Mesendoderm (in vitro differentiated cells): ENCODE data around the gene HERC3.

Source experiments
- DNase-seq: peaks from one replicate; pipeline ENCODE4 v3.0.0; 2013
- H2AK5ac ChIP-seq: 2 replicates; pipeline ENCODE4 v1.6.1; 2013; ENCODE audit warnings: low read length, inconsistent platforms
- H2BK120ac ChIP-seq: 2 replicates; pipeline ENCODE4 v1.6.1; 2013; ENCODE audit warnings: low read depth, mild to moderate bottlenecking, low read length, moderate library complexity, mixed read lengths
- H2BK15ac ChIP-seq: replicated peaks from 2 replicates; pipeline ENCODE4 v1.6.1; 2013; ENCODE audit warnings: low read depth, mild to moderate bottlenecking, moderate library complexity
- H2BK5ac ChIP-seq: 2 replicates; pipeline ENCODE4 v1.6.1; 2013; ENCODE audit warnings: low read length, inconsistent platforms
- H3K18ac ChIP-seq: 2 replicates; pipeline ENCODE4 v1.6.1; 2013; ENCODE audit warnings: mild to moderate bottlenecking, low read length, mixed read lengths
- H3K23ac ChIP-seq: one replicate; pipeline ENCODE4 v1.6.1; 2013; ENCODE audit warnings: low read length
- H3K27ac ChIP-seq: 2 replicates; pipeline ENCODE4 v1.5.1; 2013; ENCODE audit warnings: low read depth, mild to moderate bottlenecking, inconsistent platforms, low read length, moderate library complexity
- H3K27me3 ChIP-seq: 2 replicates; pipeline ENCODE4 v1.6.1; 2013; ENCODE audit warnings: low read length, control low read depth, mild to moderate bottlenecking, inconsistent platforms; ENCODE audit not compliant: insufficient read depth, poor library complexity
- H3K36me3 ChIP-seq: 2 replicates; pipeline ENCODE4 v1.6.1; 2013; ENCODE audit warnings: low read length, inconsistent platforms; ENCODE audit not compliant: control insufficient read depth, insufficient read depth
- H3K4ac ChIP-seq: one replicate; pipeline ENCODE4 v1.6.1; 2013; ENCODE audit warnings: low read depth, mild to moderate bottlenecking, low read length, moderate library complexity
- H3K4me1 ChIP-seq: 2 replicates; pipeline ENCODE4 v1.6.1; 2013; ENCODE audit warnings: low read depth, low read length, inconsistent platforms; ENCODE audit not compliant: control insufficient read depth
- H3K4me2 ChIP-seq: 2 replicates; pipeline ENCODE4 v1.6.1; 2013; ENCODE audit warnings: low read length
- H3K4me3 ChIP-seq: 2 replicates; pipeline ENCODE4 v1.5.1; 2013; ENCODE audit warnings: mild to moderate bottlenecking, low read length
- H3K56ac ChIP-seq: one replicate; pipeline ENCODE4 v1.6.1; 2013; ENCODE audit warnings: low read length
- H3K79me1 ChIP-seq: 2 replicates; pipeline ENCODE4 v1.6.1; 2013; ENCODE audit warnings: low read length, inconsistent platforms
- H3K79me2 ChIP-seq: 2 replicates; pipeline ENCODE4 v1.6.1; 2013; ENCODE audit warnings: mild to moderate bottlenecking, low read length; ENCODE audit not compliant: control insufficient read depth, insufficient read depth
- H3K9ac ChIP-seq: 2 replicates; pipeline ENCODE4 v1.6.1; 2013; ENCODE audit warnings: low read length, inconsistent platforms
- H4K5ac ChIP-seq: one replicate; pipeline ENCODE4 v1.6.1; 2013; ENCODE audit warnings: low read length
- H4K8ac ChIP-seq: one replicate; pipeline ENCODE4 v1.6.1; 2013; ENCODE audit warnings: low read depth, mild to moderate bottlenecking, control low read depth, low read length, moderate library complexity
- WGBS: extraction: QIAGEN DNeasy Blood & Tissue Kit; methylation state at CpG from one replicate; pipeline ENCODE4 v1.1.7; 2013; ENCODE audit warnings: low lambda C conversion rate, missing lambda C conversion rate; ENCODE audit not compliant: insufficient coverage; ENCODE audit errors: extremely low coverage; 5-methylcytosine and 5-hydroxymethylcytosine counted together

HERC3 gene

DNA sequence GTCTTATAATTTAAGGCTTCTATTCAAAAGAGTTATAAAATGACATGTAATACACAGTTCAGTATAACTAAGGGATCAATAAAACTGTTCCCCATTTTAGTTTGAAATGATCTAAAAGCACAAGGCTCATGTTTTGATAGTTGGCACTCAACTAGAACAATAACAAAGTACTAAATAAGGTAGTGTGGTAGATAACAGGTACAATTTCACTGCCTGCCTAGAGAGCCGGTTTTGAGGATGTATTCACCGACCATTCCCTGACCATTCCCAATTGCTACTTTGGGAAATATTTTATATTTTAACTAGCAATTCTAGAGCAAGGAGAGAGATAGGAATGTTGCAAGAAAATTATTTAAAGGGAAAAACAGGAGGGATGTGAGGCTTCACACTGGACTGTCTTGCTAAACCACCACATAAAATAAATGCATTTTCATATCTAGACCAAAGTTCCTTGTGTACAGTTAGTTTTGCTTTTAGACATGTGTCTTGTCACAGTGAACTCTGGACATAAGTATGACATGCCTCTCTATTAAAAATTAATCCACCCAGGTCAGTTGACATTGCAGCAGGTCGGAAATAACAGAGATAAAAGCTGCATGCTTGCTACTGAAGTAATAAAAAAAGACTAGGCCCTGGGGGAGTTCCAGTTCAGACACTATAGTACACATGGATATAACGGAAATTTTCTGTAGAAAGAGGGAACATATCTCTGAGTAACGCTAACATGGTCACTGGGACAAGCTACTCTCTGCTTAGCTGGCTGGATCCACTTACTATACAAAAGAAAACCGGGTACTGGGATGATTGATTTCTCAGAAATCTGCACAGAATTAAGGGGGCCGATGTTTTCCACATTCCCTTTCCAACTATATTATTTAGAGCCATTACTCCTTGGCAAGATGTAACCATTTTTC is 161.6 kb downstream of the HERC3 start:
- Histone ChIP-seq H3K79me2 (no peaks in the 10 kb centered on the region), H3K9ac (no peak overlapping the region), H3K4me2 (no peak overlapping the region), H3K79me1 (no peaks in the 10 kb centered on the region), H3K27ac (no peak overlapping the region), H3K36me3 (peaks cover 6% of the 10 kb centered on the region), H3K56ac (no peak overlapping the region), H4K8ac (no peak overlapping the region), H3K23ac (no peak overlapping the region), H2BK15ac (no peak overlapping the region), H3K18ac (no peak overlapping the region), H3K4me3 (no peak overlapping the region), H3K27me3 (no peaks in the 10 kb centered on the region), H2BK120ac (no peak overlapping the region), H2AK5ac (no peak overlapping the region), H4K5ac (no peak overlapping the region), H3K4ac (no peak overlapping the region), H2BK5ac (no peak overlapping the region), H3K4me1 (no peaks in the 10 kb centered on the region)
- WGBS, result no CpG with 5 or more reads among the region's 7 CpGs
- DNase-seq, result no peak

DNA sequence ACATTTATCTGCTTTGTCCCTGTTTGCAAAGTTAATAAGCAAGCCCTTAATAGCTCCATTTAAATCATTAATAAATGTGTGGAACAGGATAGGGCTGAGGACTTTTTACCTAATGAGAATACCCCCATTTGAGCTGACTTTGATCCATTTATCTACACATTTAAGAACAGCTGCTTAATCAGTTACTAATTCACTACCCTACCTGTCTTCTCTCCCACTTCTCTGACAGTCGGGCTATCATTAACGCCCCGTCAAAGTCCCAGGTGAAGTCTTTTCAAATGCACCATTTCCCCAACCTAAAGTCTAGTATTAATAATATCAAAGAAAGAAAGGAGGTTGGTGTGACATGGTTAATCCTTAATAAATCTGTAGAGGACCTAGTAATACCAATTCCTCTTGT is 162.5 kb downstream of the HERC3 start:
- Histone ChIP-seq H3K4me2 (no peak overlapping the region), H3K79me2 (no peaks in the 10 kb centered on the region), H4K8ac (no peak overlapping the region), H3K4me1 (no peaks in the 10 kb centered on the region), H3K9ac (no peak overlapping the region), H3K56ac (no peak overlapping the region), H3K23ac (no peak overlapping the region), H3K36me3 (peaks cover 2% of the 10 kb centered on the region), H4K5ac (no peak overlapping the region), H3K79me1 (no peaks in the 10 kb centered on the region), H2BK120ac (no peak overlapping the region), H3K18ac (no peak overlapping the region), H2AK5ac (no peak overlapping the region), H3K4me3 (no peak overlapping the region), H2BK15ac (no peak overlapping the region), H3K27ac (no peak overlapping the region), H3K4ac (no peak overlapping the region), H2BK5ac (no peak overlapping the region), H3K27me3 (no peaks in the 10 kb centered on the region)
- DNase-seq, result no peak
- WGBS, result no CpG with 5 or more reads among the region's 3 CpGs

GRCh38 chr4:88755454-88755853 is 163.2 kb downstream of the HERC3 start:
- H2AK5ac ChIP-seq, result no peak overlapping the region
- WGBS, result no CpG with 5 or more reads among the region's 1 CpG
- H3K4me1 ChIP-seq, result no peaks in the 10 kb centered on the region
- no peak overlapping the region for H3K4ac ChIP-seq
- no peak overlapping the region for H3K56ac ChIP-seq
- H3K27me3 ChIP-seq, result no peaks in the 10 kb centered on the region
- no peaks in the 10 kb centered on the region for H3K79me2 ChIP-seq
- H3K27ac ChIP-seq, result no peak overlapping the region
- DNase-seq, result no peak
- H3K23ac ChIP-seq, result no peak overlapping the region
- no peaks in the 10 kb centered on the region for H3K36me3 ChIP-seq
- no peak overlapping the region for H3K9ac ChIP-seq
- no peak overlapping the region for H3K4me2 ChIP-seq
- H4K5ac ChIP-seq, result no peak overlapping the region
- H2BK120ac ChIP-seq, result no peak overlapping the region
- H3K4me3 ChIP-seq, result no peak overlapping the region
- H3K79me1 ChIP-seq, result no peaks in the 10 kb centered on the region
- H4K8ac ChIP-seq, result no peak overlapping the region
- no peak overlapping the region for H2BK5ac ChIP-seq
- no peak overlapping the region for H2BK15ac ChIP-seq
- H3K18ac ChIP-seq, result no peak overlapping the region

- no peak overlapping the region for H3K56ac ChIP-seq
- DNase-seq, result no peak
- H3K9ac ChIP-seq, result no peak overlapping the region
- no CpG with 5 or more reads among the region's 5 CpGs for WGBS
- no peak overlapping the region for H4K5ac ChIP-seq
- H3K4ac ChIP-seq, result no peak overlapping the region
- no peaks in the 10 kb centered on the region for H3K36me3 ChIP-seq
- no peak overlapping the region for H3K4me3 ChIP-seq
- H2BK5ac ChIP-seq, result no peak overlapping the region
- no peaks in the 10 kb centered on the region for H3K27me3 ChIP-seq
- no peaks in the 10 kb centered on the region for H3K79me1 ChIP-seq
- H3K79me2 ChIP-seq, result no peaks in the 10 kb centered on the region
- H3K4me1 ChIP-seq, result no peaks in the 10 kb centered on the region
- H3K27ac ChIP-seq, result no peak overlapping the region
- no peak overlapping the region for H4K8ac ChIP-seq
- no peak overlapping the region for H2AK5ac ChIP-seq
- no peak overlapping the region for H3K18ac ChIP-seq
- no peak overlapping the region for H3K4me2 ChIP-seq
- H3K23ac ChIP-seq, result no peak overlapping the region
- no peak overlapping the region for H2BK15ac ChIP-seq
- H2BK120ac ChIP-seq, result no peak overlapping the region
Observed at GRCh38 chr4:88756149-88756548, 163.9 kb downstream of the HERC3 start.

DNA sequence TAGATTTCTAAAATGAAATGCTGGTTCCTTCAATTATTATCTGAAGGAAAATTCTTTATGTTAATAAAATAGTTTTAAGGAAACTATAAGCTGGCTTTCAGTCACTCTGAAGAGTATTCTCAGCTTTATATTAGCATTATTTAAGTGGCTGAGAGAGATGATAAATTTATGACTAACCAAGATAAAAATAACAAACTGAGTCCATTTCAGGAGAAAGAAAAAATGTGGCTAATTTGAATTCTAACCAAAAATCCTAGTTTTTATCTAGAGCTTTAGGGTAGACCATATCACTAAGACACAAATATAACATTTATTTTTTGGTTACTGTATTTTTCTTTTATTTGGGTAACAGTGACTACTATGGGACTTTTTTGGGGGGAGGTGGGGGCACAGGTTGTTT is 164.8 kb downstream of the HERC3 start:
- Histone ChIP-seq H3K4me1 (no peaks in the 10 kb centered on the region), H3K79me2 (no peaks in the 10 kb centered on the region), H2BK5ac (no peak overlapping the region), H2BK15ac (no peak overlapping the region), H4K5ac (no peak overlapping the region), H3K27ac (no peak overlapping the region), H3K4ac (no peak overlapping the region), H3K18ac (no peak overlapping the region), H3K36me3 (no peaks in the 10 kb centered on the region), H3K4me2 (no peak overlapping the region), H3K23ac (no peak overlapping the region), H3K56ac (no peak overlapping the region), H2AK5ac (no peak overlapping the region), H3K79me1 (no peaks in the 10 kb centered on the region), H4K8ac (no peak overlapping the region), H3K9ac (no peak overlapping the region), H3K4me3 (no peak overlapping the region), H3K27me3 (no peaks in the 10 kb centered on the region), H2BK120ac (no peak overlapping the region)
- DNase-seq, result no peak

DNA sequence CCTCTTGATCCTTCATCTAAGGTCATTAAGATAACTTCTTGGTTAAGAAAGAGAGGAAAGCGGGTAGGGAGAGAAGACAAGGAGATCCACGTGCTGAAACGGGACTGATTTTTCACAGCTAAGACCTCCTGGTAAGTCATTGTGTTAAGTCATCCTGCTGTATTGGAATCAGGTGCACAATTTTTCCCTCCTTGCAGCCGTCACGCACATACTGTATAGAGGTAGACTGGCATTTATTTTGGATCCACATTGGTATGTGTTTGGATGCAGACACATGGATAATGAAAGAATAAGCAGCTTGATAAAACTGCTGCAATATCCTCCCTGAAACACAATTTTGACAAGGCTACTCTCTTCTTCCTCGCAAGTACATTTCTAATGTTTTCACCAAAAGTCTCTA is 165.5 kb downstream of the HERC3 start:
- WGBS, result no CpG with 5 or more reads among the region's 6 CpGs
- Histone ChIP-seq H3K56ac (no peak overlapping the region), H4K8ac (no peak overlapping the region), H3K27me3 (no peaks in the 10 kb centered on the region), H3K23ac (no peak overlapping the region), H3K4me1 (no peaks in the 10 kb centered on the region), H3K4me3 (no peak overlapping the region), H4K5ac (no peak overlapping the region), H3K79me2 (no peaks in the 10 kb centered on the region), H3K79me1 (no peaks in the 10 kb centered on the region), H2AK5ac (no peak overlapping the region), H3K36me3 (no peaks in the 10 kb centered on the region), H2BK120ac (no peak overlapping the region), H3K18ac (no peak overlapping the region), H3K9ac (no peak overlapping the region), H3K4ac (no peak overlapping the region), H3K4me2 (no peak overlapping the region), H2BK5ac (no peak overlapping the region), H2BK15ac (no peak overlapping the region), H3K27ac (no peak overlapping the region)
- no peak for DNase-seq
